HG03045 (cell line): ENCODE data around the gene TMEM144.
A peak's percentile ranks its signal among the peaks of the same experiment; 100 is the strongest.

Experiments used
- ATAC-seq: cut with Tn5 transposase; IDR thresholded peaks from one replicate; pipeline ENCODE4 v1.9.1; 2021; ENCODE audit warnings: mild to moderate bottlenecking, moderate library complexity; ENCODE audit not compliant: unreplicated experiment

TMEM144 gene

DNA sequence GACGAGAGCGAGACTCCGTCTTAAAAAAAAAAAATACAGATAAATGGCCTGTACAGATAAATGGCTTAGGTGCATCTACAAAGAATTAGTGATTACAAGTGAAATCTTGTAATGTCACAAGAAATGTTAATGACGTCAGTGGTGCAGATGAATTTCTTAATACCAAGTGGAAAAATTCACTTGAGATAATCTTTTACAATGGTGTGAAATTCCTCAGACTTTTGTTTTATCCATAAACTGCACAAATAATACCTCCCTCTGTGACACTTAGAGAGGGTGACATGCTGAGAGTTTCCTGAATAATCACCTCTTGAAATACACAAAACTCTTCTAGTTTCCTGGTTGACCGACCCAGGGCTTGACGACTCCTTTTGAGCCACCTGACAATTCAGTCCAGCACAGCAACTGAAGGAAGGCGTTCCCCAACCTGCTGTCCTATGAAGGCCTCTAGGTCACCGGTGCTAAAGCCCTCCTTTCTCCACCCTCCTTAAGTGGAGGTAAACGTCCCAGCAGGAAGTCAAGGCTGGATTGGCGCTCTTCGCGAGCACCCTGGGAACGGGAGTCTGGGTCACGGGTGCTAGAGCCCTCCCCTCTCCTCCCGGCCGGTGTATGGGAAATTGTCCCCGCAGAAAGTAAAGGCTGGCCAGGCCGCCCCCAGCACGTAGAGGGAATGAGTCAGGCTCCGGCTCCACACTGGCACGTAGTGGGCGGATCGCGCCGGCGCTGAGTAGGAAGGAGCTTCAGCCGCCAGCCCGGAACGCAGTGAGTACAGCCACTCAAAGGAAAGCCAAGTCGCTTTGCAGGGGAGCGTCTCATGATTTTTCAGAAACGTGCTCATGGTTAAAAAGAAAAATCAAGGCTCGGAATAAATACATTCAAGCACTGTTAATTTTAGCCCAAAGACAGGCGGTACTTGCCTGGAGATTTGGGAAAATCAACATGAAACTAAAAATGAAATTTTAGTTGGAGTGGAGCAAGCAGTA, at the start of gene TMEM144:
Gene TMEM144 (plus strand): TSS at position 662 of the 983 bp plus-strand sequence. CDS start 2,182 bp downstream, outside the sequence.
- ATAC-seq: peak; percentile 98

DNA sequence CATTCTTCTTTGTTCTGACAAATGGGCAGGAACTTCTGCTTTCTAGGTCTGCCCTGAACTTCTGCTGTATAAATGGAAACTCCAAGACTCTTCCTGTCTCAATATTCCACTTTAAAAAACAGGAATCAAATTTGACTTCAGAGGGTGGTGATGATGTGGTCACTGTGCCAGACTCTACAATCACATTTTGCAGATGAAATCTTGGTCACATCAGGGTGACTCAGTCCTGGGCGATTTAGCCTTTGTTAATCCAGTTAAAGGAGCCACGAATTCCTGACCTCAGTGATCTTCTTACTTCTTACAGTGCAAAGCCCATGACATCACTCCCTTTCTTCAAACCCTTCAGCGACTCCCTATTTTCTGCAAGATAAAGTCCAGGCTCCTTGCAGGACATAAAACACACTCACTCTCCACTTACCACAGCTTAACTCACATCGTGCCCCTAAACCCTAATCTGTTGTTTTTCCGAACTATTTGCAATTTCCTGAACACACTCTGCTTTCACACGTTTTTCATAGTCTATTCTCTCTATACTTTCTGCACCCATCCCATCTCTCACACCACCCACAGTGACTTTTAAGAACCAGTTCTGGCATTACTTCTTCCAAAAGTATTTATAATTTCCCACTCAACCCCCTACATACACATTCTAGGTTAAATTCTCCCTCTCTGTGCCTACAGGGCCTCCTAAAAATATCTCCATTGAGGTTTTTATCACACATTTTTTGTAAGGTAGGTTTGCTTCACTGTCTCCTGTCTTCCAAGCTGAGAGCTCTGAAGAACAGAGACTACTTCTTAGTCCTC, 48.5 kb upstream of the TMEM144 start:
- no peak for ATAC-seq

DNA sequence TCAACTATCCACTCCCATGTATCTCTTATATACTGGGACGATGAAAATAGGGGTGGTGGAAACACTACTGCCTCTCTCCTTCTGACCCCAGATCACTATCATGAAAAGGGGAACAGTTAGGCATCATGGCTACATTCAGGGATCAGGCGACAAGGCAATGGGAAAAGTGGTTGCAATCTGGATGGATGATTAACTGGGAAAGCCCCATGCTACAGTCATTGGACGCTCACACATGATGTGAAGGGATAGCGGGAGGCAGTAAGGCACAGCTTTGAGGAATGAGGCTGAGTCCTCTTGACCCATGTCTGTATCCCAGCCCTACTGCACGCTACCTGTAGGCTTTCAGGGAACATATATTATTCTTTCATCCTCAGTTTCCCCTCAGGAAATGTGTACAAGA, 47.7 kb upstream of the TMEM144 start:
- no peak for ATAC-seq

DNA sequence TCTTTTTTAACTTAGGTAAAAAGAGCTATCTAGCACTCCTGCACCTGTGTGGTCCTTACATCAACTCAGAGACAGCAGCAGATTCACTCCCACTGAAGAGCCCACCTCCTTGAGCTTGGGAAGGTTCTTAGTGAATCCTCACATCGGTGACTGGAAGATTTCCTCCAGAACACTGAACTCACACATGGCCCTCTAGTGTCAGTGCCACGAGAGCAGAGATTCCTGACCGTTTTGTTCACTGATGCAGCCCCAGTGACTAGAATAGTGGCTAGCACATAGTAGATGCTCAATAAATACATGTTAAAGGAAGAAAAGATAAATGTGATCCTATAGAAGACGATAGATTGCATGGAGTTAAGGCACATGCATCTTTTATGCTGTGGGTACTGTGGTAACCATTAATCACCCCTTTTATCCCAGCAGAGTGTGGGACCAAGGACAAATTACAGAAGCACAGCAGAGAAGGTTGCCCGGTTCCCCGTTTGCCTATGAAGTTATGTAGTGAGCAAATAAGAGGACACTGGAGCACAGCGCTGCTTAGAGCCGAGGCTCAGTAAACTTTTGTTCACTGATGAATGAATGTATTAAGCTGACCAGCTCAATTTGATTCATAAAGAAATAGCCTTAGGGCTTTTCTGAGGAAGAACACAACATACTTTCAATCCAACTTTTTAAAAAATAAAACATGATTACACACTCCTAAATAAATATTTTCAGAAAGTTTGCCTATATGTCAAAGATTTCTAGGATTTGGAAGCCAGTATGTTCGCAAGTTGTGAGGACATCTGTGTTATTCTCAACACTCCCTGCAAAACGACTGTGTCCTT, 46.1 kb upstream of the TMEM144 start:
- ATAC-seq: no peak

DNA sequence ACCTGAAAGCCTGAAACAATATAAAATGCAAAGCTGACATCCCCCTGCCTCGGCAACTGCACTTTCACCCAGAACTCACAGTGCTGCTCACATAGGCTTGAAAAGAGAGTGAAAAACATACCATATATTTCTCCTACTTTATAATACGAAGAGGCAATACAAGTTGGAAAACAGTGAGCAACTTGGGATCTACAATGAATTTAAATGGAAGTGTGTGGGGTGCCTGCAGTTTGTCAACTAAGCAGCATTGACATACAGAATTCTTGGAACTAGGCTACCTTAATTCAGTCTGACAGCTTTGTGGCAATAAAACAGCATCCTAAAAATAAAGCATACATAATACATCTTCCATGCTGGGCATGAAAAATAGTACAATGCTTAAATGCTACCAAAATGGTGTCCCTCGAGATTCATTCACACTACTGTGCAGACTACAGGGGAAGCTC, 45.5 kb upstream of the TMEM144 start:
- no peak for ATAC-seq

DNA sequence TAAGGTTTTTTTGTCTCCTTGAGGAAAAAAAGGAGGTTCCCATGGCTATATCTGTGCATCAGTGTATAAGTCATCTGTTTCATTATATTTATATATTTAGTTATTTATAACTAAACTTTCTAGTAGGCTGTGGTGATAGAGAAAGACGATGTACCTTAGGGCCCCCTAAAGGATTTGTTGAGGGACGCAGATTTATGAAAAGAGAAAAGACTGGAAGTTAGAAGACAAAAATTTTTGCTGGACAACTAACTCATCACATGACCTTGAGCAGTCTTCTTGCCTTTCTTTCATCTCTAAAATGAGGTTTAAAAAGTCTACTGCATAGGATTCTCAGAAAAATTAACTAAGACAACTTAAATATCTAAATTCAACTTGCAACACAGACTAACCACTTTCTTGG, 43.6 kb upstream of the TMEM144 start:
- ATAC-seq: no peak

DNA sequence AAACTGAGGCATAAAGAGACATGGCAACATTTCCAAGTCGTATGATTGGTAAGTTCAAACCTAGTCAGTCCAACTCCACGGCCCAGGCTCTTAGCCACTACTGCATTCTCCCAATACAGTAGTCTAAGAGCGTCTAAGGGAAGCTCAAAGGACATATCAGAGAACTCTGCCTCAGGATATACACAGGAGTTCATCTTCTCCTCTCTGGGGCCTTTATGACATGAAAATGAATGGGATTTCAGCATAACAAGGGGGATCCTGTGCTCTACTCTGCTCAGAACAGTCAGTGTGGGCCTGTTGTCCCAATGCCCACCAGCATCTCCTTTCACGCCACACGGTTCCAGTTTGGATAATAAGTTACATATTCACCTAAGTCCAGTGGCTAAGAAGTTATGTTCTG, 41.7 kb upstream of the TMEM144 start:
- no peak for ATAC-seq

DNA sequence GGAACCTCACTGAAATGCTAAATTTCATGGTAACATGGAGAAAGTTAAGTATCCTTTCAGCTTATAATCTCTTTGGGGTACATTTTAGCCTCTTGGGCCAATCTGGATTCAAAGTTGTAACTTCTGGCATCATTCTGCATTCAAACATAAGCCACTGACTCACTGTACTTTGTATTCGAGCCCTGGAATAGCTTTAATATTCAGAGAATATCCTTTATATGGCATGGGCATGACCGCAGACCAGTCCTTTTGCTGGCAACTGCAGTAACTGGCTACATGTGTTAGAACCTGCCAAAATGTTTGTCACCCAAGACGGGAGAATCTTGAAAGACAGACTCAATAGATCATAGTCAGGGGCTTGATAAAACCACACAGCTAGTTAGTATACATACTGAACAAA, 40.8 kb upstream of the TMEM144 start:
- no peak for ATAC-seq

DNA sequence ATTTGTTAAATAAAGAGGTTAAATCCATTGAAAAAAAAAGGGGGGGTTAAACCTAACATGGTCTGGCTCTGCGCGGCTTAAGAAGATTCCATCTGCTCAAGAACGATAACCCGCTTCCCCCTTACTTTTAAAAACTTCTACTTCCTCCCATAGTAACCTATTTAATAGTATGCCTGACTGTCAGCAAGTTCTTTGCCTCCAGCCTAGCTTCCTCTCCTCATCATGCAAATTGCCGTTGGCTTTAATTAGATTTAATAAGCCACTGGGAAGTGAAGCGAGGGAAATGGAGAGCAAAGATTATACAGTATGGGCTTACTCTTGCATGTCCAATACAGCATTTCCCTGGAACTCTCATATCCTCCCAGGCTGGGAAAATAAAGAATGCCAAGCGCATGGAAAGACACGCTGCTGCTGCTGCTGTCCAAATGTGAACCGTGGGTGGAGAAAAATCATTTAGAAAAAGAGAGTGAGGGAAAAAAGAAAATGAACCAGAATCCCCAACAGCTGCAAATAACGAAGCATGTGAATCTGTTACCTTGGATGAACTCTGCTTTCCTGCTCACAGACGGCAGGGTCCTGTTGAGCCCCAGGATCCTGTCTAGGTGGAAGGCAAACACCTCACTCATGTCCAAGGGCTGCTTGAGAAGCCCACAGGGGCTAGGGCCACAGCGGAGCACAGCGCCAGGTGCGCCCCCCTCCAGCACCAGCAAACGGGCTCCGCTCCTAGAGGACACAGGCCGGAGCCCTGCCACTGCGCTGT, 40.2 kb upstream of the TMEM144 start:
- ATAC-seq: no peak

DNA sequence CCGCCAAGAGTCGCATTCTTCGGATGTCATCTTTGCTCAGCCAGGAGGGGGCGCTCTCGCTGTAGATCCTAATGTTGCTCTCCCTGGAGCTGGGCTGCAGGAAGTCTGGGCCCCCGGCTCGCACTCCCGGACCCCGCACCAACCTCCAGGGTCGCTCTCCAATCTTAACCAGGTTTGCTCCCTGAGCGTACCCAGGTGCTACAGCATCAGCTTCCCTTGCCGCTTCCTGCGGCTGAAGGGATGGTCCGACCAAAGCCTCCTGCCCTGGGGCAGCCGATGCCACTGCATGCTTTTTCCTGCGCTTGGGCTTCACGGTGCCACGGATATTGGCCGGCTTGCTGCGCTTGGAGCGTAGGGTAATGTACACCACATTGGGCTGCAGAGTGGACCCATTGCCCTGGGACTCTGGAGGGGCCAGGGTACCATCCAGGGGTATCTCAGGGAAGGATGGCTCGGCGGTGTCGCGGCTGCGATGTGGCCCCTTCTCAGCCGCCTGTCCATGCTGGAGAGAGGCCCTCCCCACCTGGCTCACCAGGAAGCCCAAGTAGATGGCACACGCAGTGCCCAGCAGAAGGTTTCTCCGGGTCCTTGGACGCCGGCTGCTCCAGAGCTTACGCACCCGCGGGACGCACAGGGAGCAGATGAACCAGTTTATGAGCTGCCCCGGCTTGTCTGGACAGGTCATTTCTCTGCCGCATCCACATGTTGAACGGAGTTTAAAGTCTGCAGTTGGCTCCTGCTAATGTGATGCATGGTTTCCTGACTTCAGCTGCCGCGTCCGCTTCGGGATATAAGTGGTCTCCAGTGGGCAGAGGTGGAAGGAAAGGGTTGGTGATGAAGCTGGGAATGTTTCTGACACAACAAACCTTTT, 39.4 kb upstream of the TMEM144 start:
- ATAC-seq: no peak

DNA sequence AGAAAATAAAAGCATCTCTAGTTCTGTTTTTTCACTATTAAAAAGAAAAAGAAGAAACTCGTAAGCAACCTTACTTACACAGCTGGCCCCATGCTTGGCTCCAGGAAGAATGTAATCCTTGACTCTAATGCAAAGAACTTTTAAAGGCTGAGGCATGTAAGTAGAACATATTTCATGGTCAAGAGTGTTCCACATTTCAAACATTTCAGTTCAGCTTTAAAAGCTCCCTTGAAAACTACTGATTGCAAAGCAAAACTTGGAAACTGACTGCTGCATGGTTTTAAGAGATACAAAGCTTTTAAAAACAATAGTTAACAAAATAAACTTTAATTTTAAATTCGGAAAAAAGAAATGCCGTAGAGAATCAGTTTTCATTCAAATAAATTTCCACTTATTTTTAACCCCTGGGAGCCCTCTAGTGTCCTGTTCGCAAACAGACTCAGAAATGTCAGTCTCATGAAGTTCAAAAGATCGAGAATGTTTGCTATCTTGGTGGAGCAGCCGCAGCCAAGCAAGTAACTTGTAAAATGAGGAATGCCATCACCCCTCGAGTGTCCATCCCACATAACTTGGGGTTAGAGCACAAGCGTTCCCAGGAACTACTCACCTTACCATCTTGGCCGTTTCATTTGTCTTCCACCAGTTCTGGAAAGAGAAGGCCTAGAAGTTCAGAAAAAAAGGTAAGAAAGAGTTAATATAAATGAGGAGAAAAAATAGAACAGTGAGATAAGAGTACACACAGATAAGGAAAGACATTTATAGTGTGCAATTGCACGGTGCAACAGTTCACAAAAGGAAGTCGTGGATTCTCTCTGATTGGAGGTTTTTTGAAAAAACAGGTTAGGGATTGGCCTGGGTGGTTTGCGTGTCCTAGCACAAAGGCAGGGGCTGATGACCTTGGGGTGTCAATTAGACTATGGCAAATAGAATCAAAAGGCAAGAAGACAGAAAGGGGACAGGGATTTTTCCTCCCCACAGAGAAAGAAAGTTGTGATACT, 37.7 kb upstream of the TMEM144 start, which contains the start of gene GASK1B:
Gene GASK1B (minus strand): TSS at position 765 of the 998 bp plus-strand sequence. CDS start 1,650 bp downstream, outside the sequence.
- ATAC-seq: no peak

DNA sequence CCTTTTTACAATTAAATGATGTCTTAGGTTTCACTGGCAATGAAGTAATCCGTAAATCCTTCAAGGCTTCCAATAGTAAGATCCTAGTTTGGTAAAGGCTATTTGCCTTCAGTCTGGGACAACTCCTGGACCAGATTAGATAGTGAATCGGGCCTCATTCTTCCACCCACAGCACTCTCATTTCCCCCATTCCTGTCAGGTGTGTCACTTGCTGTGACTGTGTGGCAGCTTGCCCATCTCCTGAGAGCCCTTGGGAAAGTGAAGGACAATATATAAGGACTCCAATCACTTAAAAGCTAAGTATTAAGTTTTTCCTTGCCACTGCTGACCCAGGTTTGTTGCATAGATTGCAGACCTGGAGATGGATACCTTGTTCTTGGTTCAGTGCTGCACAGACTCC, 34.2 kb upstream of the TMEM144 start:
- ATAC-seq: no peak

DNA sequence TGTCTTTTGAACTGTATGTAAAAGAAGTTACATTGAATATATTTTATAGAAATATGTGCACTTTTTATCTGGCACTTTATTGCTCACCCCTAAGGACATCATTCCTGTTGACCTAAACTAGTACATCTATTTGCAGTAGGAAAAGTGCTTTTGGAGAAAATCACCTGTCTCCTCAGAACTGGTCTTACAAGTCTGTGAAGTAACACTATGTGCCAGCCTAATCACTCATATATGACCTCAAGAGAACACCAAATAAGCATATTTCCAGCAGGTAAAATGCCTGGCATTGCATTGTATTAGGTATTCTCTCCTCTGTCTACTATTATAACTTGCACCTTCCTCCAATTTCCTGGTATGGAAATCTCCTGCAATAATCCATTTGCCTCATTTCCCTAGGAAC, 33.5 kb upstream of the TMEM144 start:
- no peak for ATAC-seq

DNA sequence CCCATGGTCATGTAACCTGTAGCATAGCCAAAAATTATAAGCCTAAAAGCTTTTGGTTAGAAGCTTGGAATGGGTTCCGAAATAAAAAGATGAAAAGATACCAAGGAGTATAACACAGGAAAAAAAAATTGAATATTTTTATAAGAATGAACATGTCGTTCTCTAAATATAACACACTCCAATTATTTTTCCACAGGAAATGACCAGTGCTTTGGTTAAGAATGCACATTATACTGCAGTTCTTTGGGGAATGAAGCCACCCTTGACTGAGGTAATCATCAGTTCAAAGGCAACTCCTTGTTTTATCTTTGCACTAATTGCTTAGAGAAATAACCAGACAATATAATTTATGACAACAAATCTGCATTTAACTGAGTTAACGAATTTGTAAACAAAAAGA, 30.8 kb upstream of the TMEM144 start:
- ATAC-seq: no peak

DNA sequence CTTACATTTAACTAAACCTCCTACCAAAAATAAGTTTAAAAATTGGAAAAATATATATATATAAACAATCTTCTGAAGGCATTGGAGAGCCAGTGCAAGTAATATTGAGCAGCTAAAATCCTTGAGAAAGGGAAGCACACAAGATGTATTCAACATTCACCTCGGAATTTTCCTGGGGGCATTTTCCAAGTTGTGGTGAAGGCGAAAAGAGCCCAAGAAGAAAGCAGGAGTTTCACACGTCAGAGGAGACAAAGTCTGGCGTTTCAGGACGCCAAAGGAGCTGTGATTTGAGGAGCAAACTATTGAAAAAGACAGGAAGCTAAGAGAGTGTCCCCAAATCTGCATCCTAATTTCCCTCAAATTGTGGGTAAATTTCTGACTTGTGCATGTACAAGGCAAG, 28.4 kb upstream of the TMEM144 start:
- no peak for ATAC-seq

DNA sequence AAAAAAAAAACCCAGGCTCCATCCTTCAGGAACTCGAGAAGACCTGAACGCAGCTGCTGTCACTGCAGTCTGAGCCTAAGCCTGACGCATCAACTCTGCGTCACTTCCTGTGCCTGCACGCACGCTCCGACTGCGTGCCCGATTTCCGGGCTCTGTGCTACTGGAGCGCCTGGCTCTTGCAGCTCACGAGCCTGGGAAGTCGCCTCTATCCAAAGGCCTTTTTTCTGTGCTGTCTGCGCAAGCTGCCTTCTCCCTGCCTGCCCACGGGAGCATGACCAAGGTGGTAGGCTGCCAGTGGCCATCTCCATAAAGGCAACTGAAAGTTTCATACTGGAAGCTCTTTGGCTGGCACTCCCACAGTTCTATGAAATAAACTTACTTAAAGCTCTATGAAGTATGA, 27.6 kb upstream of the TMEM144 start:
- ATAC-seq: no peak

DNA sequence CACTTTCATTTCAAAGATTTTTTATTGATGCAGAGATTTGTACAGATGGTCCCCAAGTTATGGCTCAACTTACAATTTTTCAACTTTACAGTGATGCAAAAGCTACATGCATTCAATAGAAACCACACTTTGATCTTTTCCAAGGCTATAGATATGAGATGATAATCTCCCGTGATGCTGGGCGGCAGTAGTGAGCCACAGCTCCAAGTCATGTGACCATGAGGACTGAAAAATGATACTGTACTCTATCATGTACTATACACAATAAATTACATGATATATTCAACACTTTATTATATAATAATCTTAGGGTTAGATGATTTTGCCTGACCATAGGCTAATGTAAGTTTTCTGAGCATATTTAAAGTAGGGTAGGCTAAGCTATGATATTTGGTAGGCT, 23.5 kb upstream of the TMEM144 start:
- no peak for ATAC-seq

DNA sequence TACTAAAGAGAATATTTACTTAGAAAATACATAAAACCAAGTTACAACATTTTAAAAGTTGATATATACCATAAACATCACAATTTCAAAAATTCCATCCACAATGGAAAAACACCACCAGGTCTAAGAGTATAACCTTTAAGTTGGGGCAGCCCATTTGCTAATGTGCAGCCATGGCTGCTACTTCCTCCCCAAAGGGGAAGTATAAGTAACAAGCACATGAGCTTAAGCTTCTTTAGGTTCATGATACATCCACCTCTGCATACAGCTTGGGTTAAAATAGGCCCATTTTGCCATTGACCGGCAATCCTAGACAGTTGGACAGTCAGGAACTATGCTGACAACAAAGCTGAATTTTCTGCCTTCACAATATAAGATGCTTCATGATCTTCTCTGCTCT, 20.9 kb upstream of the TMEM144 start:
- no peak for ATAC-seq
